ENCODE measurements around the gene COX6A1.

DNA sequence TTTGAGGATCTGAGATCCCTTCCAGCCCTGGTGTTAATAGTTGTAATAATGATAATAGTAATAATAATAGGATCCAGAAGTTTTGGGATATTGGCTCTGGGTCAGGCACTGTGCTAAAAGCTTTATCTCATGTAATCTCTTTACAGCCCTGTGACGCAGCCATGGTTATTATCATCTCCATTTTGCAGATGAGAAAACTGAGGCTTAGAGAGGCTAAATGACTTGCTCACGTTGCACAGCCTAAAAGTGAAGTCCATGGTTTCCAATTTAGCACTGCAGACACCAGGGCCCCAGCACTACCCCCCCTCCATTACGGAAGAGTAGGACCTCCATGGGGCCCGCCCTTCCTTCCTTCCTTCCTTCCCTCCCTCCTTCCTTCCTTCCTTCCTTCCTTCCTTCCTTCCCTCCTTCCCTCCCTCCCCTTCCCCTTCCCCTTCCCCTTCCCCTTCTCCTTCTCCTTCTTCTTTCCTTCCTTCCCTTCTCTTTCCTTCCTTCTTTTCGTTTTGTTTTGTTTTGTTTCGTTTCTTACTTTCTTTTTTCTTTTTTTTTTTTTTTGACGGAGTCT is 14.9 kb upstream of the COX6A1 start:
- no peak for TF ChIP-seq CTCF (IDR thresholded peaks at IDR 0.05; ENCODE audit: low read depth, low read length, poor library complexity, severe bottlenecking)
- TF ChIP-seq EZH2phosphoT487 (IDR thresholded peaks at IDR 0.05; ENCODE audit: borderline replicate concordance, low read length) = no peak
